ENCODE results near the gene ZNF414. TPM values are rescaled to one million over a fixed set of nuclear protein-coding genes. Genes with fewer than 3 reads are reported as not detected.

Gene ZNF414
- total RNA-seq, 1 donor from 2014 or later: 23.6 TPM

- intact Hi-C loops (cut with micrococcal nuclease): loop anchor here (1.0 to 10.0 kb wide), 6 partner anchors 8 to 593 kb away; partner anchors contain the start of genes HNRNPM, MARCHF2, RAB11B and SNAPC2
- no peaks in the 10 kb centered on the region for H3K27me3 Mint-ChIP-seq (ENCODE audit: insufficient read depth)
- DNase-seq (ENCODE audit: low spot score): no peak
- H3K4me1 Mint-ChIP-seq (ENCODE audit: low read depth): peaks cover 45% of the 10 kb centered on the region
- peaks cover 10% of the 10 kb centered on the region for H3K36me3 Mint-ChIP-seq (ENCODE audit: low read depth)
- H3K27ac Mint-ChIP-seq: peak overlapping the region; percentile 98
- H3K4me3 Mint-ChIP-seq: peak overlapping the region; percentile 93
- no peaks in the 10 kb centered on the region for H3K9me3 Mint-ChIP-seq
These were observed 806 bp downstream of the ZNF414 start for GRCh38 chr19:8513036-8513686.

GRCh38 chr19:8512115-8512967, 1.6 kb downstream of the ZNF414 start:
- H3K36me3 Mint-ChIP-seq (ENCODE audit: low read depth): peaks cover 13% of the 10 kb centered on the region
- no peaks in the 10 kb centered on the region for H3K27me3 Mint-ChIP-seq (ENCODE audit: insufficient read depth)
- intact Hi-C loops (cut with micrococcal nuclease): loop anchor here (10.0 kb wide), 1 partner anchor 568 kb away; the partner anchor contains the start of gene TIMM44
- no peaks in the 10 kb centered on the region for H3K9me3 Mint-ChIP-seq
- peak overlapping the region; percentile 68 for H3K27ac Mint-ChIP-seq
- H3K4me3 Mint-ChIP-seq: peak overlapping the region; percentile 72
- peaks cover 37% of the 10 kb centered on the region for H3K4me1 Mint-ChIP-seq (ENCODE audit: low read depth)
- no peak for DNase-seq (ENCODE audit: low spot score)

DNA sequence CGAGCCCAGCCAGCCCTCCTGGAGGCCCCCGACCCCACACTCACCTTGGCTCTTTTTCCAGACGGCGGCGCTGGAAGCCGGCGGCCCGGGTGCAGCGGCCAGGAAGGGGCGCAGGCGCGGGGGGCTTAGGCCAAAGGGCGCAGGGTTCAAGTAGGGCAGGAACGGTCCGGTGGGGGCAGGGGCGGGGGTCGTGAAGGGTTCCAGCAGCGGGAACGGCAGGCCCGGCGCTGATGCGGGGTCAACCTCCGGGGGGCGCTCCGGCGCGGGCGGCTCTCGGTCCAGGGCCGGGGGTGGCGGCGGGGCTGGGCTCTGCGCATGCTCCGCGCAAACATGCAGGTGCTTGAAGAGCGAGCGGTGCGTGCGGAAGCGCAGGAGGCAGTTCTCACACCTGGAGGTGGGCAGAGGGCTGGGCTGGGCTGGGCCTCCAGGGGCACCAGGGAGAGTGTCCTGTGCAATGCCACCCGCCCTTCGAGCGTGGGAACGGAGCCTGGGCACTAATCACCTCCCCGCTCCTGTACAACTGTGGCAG, 2.3 kb downstream of the ZNF414 start:
- Mint-ChIP-seq H3K36me3 (ENCODE audit: low read depth) (peaks cover 13% of the 10 kb centered on the region), H3K4me1 (ENCODE audit: low read depth) (peaks cover 33% of the 10 kb centered on the region), H3K4me3 (no peak overlapping the region), H3K9me3 (no peaks in the 10 kb centered on the region), H3K27ac (no peak overlapping the region), H3K27me3 (ENCODE audit: insufficient read depth) (no peaks in the 10 kb centered on the region)
- intact Hi-C loops (cut with micrococcal nuclease): loop anchor here (10.0 kb wide), 1 partner anchor 567 kb away; the partner anchor contains the start of gene TIMM44
- DNase-seq (ENCODE audit: low spot score): no peak

DNA sequence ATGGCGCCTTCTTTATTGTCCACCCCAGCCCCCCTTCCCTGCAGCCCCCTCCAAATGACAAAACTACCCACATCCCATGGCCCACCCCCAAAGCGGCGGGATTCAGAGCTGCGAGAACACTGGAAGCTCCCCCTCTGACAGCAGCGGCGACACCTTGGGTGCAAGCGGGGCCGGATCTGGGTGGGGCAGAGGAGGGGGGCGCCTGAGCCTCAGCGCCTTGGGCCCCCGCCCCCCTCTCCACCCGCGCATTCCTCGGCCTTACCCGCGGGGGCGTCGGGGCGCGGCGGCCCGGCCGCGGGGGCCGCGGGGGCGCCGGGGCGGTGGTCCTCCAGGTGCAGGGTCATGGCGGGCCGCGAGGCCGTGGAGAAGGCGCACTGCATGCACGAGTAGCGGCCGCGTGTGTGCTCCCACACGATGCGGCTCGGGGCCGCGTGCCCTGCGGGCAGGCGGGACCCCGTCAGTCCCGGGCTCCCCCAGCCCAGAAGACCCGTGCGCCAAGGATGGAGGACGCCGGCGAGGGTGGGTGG, 3.3 kb downstream of the ZNF414 start:
- Mint-ChIP-seq H3K4me1 (ENCODE audit: low read depth) (peaks cover 31% of the 10 kb centered on the region), H3K4me3 (no peak overlapping the region), H3K27me3 (ENCODE audit: insufficient read depth) (no peaks in the 10 kb centered on the region), H3K9me3 (no peaks in the 10 kb centered on the region), H3K36me3 (ENCODE audit: low read depth) (peaks cover 15% of the 10 kb centered on the region), H3K27ac (no peak overlapping the region)
- intact Hi-C loops (cut with micrococcal nuclease): loop anchor here (10.0 kb wide), 1 partner anchor 566 kb away; the partner anchor contains the start of gene TIMM44
- DNase-seq (ENCODE audit: low spot score): no peak

GRCh38 chr19:8506402-8506957, 7.5 kb downstream of the ZNF414 start:
- Mint-ChIP-seq H3K4me1 (ENCODE audit: low read depth) (peaks cover 9% of the 10 kb centered on the region), H3K27ac (no peak overlapping the region), H3K27me3 (ENCODE audit: insufficient read depth) (no peaks in the 10 kb centered on the region), H3K4me3 (peak overlapping the region; percentile 56), H3K36me3 (ENCODE audit: low read depth) (peaks cover 6% of the 10 kb centered on the region), H3K9me3 (no peaks in the 10 kb centered on the region)
- no peak for DNase-seq (ENCODE audit: low spot score)
- intact Hi-C loops (cut with micrococcal nuclease): loop anchor here (1.0 kb wide), 2 partner anchors 93 to 152 kb away; partner anchors contain the start of gene MARCHF2

DNA sequence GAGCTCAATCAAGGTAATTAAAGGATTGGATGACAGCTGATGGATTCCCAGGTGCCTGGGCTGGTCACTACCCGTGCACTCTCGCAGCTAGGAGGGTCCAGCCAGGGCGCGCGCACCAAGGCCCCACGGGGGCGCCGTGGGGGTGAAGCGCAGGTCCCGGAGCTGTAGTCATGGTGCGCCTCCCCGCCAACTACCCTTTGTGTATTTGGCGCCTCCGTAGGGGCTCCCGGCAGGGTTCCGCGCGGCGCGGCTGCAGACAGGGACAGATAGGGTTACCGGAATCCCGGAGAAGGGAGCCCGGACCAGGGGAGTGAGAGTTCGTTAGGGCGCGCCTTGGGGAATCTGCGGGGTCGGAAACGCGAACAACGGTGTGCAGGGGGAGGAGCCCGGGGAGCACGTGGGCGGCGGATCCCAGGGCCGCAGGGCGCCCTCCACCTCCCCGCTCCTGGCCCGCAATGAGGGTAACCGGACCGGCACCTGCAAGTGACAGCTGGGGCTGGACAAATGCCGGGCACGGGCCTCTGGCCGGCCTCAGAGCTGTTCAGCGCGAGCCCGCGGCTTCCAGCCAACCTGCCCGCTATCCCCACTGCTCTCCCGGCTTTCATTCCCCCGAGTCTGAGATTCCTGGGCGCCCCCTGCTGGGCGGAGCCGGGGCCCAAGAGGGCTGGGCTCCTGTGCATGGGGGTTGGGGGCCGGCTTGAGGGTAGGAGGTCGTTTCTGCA, 8.1 kb downstream of the ZNF414 start:
- peak overlapping the region; percentile 90 for H3K4me3 Mint-ChIP-seq
- intact Hi-C loops (cut with micrococcal nuclease): loop anchor here (1.0 kb wide), 3 partner anchors 7 to 152 kb away; partner anchors contain the start of gene MARCHF2
- peaks cover 9% of the 10 kb centered on the region for H3K4me1 Mint-ChIP-seq (ENCODE audit: low read depth)
- peaks cover 6% of the 10 kb centered on the region for H3K36me3 Mint-ChIP-seq (ENCODE audit: low read depth)
- H3K27ac Mint-ChIP-seq: peak overlapping the region; percentile 31
- no peaks in the 10 kb centered on the region for H3K9me3 Mint-ChIP-seq
- H3K27me3 Mint-ChIP-seq (ENCODE audit: insufficient read depth): no peaks in the 10 kb centered on the region
- peak; percentile 46 for DNase-seq (ENCODE audit: low spot score)

- Mint-ChIP-seq H3K27me3 (ENCODE audit: insufficient read depth) (no peaks in the 10 kb centered on the region), H3K4me1 (ENCODE audit: low read depth) (peaks cover 15% of the 10 kb centered on the region), H3K4me3 (peak overlapping the region; percentile 68), H3K9me3 (no peaks in the 10 kb centered on the region), H3K36me3 (ENCODE audit: low read depth) (peaks cover 6% of the 10 kb centered on the region), H3K27ac (no peak overlapping the region)
- intact Hi-C loops (cut with micrococcal nuclease): loop anchor here (1.0 kb wide), 1 partner anchor 8 kb away; no protein-coding TSS in a partner anchor
- no peak for DNase-seq (ENCODE audit: low spot score)
These were observed 9.0 kb downstream of the ZNF414 start for GRCh38 chr19:8504919-8505318.

DNA sequence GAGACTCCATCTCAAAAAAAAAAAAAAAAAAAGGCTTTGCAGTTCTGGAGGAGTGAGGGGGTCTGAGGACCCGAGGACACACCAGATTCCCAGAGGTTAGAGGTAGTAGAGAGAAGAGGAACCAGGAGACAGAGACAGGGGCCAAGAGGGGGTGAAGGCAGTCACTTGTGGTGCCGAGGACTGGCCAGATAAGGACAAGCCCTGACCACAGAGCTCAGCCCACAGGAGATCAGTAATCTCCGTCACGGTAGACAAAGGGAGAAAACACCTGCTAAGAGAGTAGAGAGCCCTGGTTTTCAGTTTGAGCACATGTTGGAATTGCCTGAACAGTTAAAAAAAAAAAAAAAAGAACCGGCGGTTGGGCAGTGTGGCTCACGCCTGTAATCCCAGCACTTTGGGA, 9.8 kb downstream of the ZNF414 start:
- intact Hi-C loops (cut with micrococcal nuclease): no loop called here
- H3K27me3 Mint-ChIP-seq (ENCODE audit: insufficient read depth): no peaks in the 10 kb centered on the region
- H3K4me1 Mint-ChIP-seq (ENCODE audit: low read depth): peaks cover 15% of the 10 kb centered on the region
- H3K27ac Mint-ChIP-seq: peak overlapping the region; percentile 34
- peak overlapping the region; percentile 49 for H3K4me3 Mint-ChIP-seq
- DNase-seq (ENCODE audit: low spot score): no peak
- no peaks in the 10 kb centered on the region for H3K9me3 Mint-ChIP-seq
- H3K36me3 Mint-ChIP-seq (ENCODE audit: low read depth): peaks cover 6% of the 10 kb centered on the region

GRCh38 chr19:8503510-8503909, 10.5 kb downstream of the ZNF414 start:
- no peak overlapping the region for H3K4me3 Mint-ChIP-seq
- peaks cover 15% of the 10 kb centered on the region for H3K4me1 Mint-ChIP-seq (ENCODE audit: low read depth)
- H3K36me3 Mint-ChIP-seq (ENCODE audit: low read depth): peaks cover 6% of the 10 kb centered on the region
- no peaks in the 10 kb centered on the region for H3K27me3 Mint-ChIP-seq (ENCODE audit: insufficient read depth)
- H3K27ac Mint-ChIP-seq: no peak overlapping the region
- DNase-seq (ENCODE audit: low spot score): no peak
- no peaks in the 10 kb centered on the region for H3K9me3 Mint-ChIP-seq
- intact Hi-C loops (cut with micrococcal nuclease): no loop called here

- intact Hi-C loops (cut with micrococcal nuclease): no loop called here
These were observed 12.0 kb downstream of the ZNF414 start for GRCh38 chr19:8501981-8502380.

DNA sequence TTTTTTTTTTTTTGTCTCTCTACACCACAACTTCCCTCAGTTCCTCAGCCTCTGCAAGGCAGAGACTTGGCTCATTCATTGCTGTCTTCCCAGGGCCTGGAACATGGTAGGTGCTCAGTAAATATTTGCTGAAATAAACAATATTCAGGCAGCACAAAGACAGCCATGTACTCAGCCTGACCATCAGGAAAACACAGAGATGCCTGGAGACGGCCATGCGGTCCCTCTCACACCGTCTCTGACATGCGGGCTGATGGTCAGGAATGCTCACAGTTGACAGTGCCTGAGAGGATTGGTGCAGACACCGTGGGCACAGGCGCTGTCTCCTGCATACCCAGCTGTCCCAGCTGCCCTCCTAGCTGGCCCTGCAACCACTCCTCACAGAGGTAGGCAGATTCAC, 12.5 kb downstream of the ZNF414 start:
- Mint-ChIP-seq H3K27me3 (ENCODE audit: insufficient read depth) (no peaks in the 10 kb centered on the region), H3K27ac (no peak overlapping the region), H3K36me3 (ENCODE audit: low read depth) (peaks cover 2% of the 10 kb centered on the region), H3K4me3 (no peak overlapping the region), H3K4me1 (ENCODE audit: low read depth) (peaks cover 14% of the 10 kb centered on the region), H3K9me3 (no peaks in the 10 kb centered on the region)
- no peak for DNase-seq (ENCODE audit: low spot score)
- intact Hi-C loops (cut with micrococcal nuclease): no loop called here

More at GRCh38 chr19:8501981-8502380, 12.0 kb downstream of the ZNF414 start:
- Mint-ChIP-seq H3K9me3 (no peaks in the 10 kb centered on the region), H3K27ac (no peak overlapping the region), H3K4me1 (ENCODE audit: low read depth) (peaks cover 15% of the 10 kb centered on the region), H3K27me3 (ENCODE audit: insufficient read depth) (no peaks in the 10 kb centered on the region), H3K4me3 (no peak overlapping the region), H3K36me3 (ENCODE audit: low read depth) (peaks cover 2% of the 10 kb centered on the region)
- no peak for DNase-seq (ENCODE audit: low spot score)

DNA sequence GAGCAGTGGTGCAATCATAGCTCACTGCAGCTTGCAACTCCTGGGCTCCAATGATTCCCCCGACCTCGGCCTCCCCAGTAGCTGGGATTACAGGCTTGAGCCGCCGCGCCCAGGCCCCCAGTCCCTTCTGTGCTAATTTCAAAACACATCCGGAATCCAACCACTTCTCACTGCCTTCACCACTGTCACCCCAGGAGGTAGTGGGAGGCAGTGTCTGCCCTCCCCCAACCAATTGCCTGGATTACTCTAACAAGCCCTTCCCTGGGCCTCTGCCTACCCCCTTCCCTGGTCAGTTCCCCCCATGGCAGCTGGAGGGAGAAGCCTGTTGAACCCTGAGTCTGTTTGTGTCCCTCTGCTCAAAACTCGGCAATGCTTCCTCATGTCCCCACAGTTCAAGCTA, 13.8 kb downstream of the ZNF414 start:
- Mint-ChIP-seq H3K27ac (no peak overlapping the region), H3K36me3 (ENCODE audit: low read depth) (no peaks in the 10 kb centered on the region), H3K9me3 (no peaks in the 10 kb centered on the region), H3K4me1 (ENCODE audit: low read depth) (peaks cover 9% of the 10 kb centered on the region), H3K4me3 (no peak overlapping the region), H3K27me3 (ENCODE audit: insufficient read depth) (no peaks in the 10 kb centered on the region)
- no peak for DNase-seq (ENCODE audit: low spot score)
- intact Hi-C loops (cut with micrococcal nuclease): no loop called here

Measured in activated T-helper 1 cell treated with anti-CD3 and anti-CD28 coated beads, Interleukin-12 subunit alpha, Interleukin-12 subunit beta, Interleukin-2, Interleukin-4 antibody, amounts not matched to agents 30 ng/mL and 10 ng/mL and 1 ng/mL, durations not matched to agents 14 hours and 24 hours and 36 hours (primary cell).